ENCODE results near the gene SBNO2. TPM values are rescaled to one million over a fixed set of nuclear protein-coding genes. Genes with fewer than 3 reads are reported as not detected.

The SBNO2 gene
- total and polyA plus RNA-seq, 4 donors = 2.2 to 25.0 (median 15.0) TPM

DNA sequence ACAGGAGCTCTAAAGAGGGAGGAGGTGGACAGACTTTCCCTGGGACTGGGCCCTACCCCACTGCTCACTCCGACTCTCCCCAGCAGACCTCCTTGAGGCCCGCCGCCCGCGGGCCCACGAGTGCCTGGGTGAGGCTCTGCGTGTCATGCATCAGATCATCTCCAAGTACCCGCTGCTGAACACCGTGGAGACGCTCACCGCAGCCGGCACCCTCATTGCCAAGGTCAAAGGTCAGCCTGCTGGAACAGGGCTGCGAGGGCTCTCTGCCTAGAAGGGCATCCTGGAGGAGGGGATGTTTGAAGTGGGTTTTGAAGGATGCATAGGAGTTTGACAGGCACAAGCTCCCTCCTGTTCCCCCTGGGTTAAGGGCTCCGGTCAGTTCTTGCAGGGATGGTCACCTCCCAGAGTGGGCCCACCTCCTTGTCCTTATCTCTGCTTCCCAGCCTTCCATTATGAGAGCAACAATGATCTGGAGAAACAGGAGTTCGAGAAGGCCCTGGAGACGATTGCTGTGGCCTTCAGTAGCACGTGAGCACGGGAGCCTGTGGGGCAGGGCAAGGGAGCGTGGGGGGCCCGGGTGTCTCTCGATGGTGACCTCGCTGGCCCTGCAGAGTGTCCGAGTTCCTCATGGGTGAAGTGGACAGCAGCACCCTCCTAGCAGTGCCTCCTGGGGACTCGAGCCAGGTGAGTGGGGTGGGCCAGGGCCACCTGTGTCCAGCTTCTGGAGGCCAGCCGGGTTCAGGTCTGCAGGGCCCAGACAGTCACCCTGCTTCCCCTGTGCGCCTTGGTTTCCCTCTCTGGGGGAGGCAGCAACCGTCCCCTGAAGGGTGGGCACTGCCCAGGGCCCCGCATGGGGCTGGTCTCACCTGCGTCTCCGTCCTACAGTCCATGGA is 100.8 kb downstream of the SBNO2 start:
- Histone ChIP-seq H3K4me3 (ENCODE audit: low read depth in 1 of 3, low read length in 3 of 3) (no peak overlapping the region), H3K4me1 (ENCODE audit: control insufficient read depth in 4 of 4, insufficient read depth in 4 of 4, low read length in 3 of 4) (peaks cover 7 to 33% (median 16%) of the 10 kb centered on the region in 4 donors), H3K9me3 (ENCODE audit: control insufficient read depth in 4 of 4, low read length in 3 of 4) (no peaks in the 10 kb centered on the region), H3K27me3 (ENCODE audit: control insufficient read depth in 4 of 4, insufficient read depth in 4 of 4, low read length in 3 of 4) (peaks cover 0 to 7% (median 2%) of the 10 kb centered on the region in 4 donors), H3K27ac (ENCODE audit: low read depth in 1 of 2, low read length in 2 of 2) (no peak overlapping the region), H3K9ac (ENCODE audit: low read depth in 1 of 2, low read length in 2 of 2) (no peak overlapping the region), H3K36me3 (ENCODE audit: control insufficient read depth in 4 of 4, insufficient read depth in 3 of 4, low read depth in 1 of 4, low read length in 3 of 4) (peaks cover 0 to 1% (median 0%) of the 10 kb centered on the region in 4 donors)
- no peak for TF ChIP-seq RXRA (IDR thresholded peaks at IDR 0.05)
- no peak for TF ChIP-seq HNF4A (conservative IDR thresholded peaks at IDR 0.05)
- 84% methylated on average over 30 of the region's 30 CpGs for WGBS
- no peak for DNase-seq (ENCODE audit: low spot score)

DNA sequence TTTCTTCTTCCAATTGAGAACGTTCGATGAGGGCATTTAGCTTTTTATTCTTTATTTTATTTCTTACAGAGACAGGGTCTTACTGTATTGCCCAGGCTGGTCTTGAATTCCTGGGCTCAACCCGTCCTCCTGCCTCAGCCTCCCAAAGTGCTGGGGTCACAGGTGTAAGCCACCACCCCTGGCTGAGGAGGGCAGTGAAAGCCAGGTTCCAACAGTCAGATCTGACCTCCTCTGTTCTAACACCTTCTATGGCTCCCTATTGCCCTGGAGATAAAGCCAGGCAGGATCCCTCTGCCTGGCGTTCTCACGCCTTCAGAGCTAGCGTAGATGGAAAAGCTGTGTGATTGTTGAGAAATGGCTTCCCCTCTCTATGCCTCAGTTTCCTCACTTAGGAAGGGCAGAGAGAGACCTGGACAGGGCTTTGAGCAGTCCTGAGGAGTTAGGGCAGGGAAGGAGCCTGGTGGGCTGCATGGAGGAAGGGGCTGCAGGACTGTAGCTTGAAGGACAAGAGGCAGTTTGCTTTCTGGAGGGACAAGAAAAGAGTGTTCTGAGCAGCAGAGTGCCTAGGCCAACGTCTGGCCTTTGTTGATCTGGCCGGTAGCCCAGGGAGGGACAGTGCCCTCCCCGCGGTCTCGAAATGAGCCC is 101.6 kb downstream of the SBNO2 start:
- no peak for DNase-seq (ENCODE audit: low spot score)
- Histone ChIP-seq H3K4me3 (ENCODE audit: low read depth in 1 of 3, low read length in 3 of 3) (no peak overlapping the region), H3K36me3 (ENCODE audit: control insufficient read depth in 4 of 4, insufficient read depth in 3 of 4, low read depth in 1 of 4, low read length in 3 of 4) (peaks cover 0 to 1% (median 0%) of the 10 kb centered on the region in 4 donors), H3K9me3 (ENCODE audit: control insufficient read depth in 4 of 4, low read length in 3 of 4) (no peaks in the 10 kb centered on the region), H3K4me1 (ENCODE audit: control insufficient read depth in 4 of 4, insufficient read depth in 4 of 4, low read length in 3 of 4) (peaks cover 7 to 32% (median 16%) of the 10 kb centered on the region in 4 donors), H3K9ac (ENCODE audit: low read depth in 1 of 2, low read length in 2 of 2) (no peak overlapping the region), H3K27ac (ENCODE audit: low read depth in 1 of 2, low read length in 2 of 2) (no peak overlapping the region), H3K27me3 (ENCODE audit: control insufficient read depth in 4 of 4, insufficient read depth in 4 of 4, low read length in 3 of 4) (peaks cover 0 to 7% (median 2%) of the 10 kb centered on the region in 4 donors)
- 79% methylated on average over 11 of the region's 11 CpGs for WGBS
- no peak for TF ChIP-seq RAD21 (IDR thresholded peaks at IDR 0.05)
- no peak for TF ChIP-seq HNF4A (conservative IDR thresholded peaks at IDR 0.05)
- no peak for TF ChIP-seq YY1 (IDR thresholded peaks at IDR 0.05)
- TF ChIP-seq, protein P1, sequence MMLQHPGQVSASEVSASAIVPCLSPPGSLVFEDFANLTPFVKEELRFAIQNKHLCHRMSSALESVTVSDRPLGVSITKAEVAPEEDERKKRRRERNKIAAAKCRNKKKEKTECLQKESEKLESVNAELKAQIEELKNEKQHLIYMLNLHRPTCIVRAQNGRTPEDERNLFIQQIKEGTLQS (IDR thresholded peaks at IDR 0.05) = no peak

DNA sequence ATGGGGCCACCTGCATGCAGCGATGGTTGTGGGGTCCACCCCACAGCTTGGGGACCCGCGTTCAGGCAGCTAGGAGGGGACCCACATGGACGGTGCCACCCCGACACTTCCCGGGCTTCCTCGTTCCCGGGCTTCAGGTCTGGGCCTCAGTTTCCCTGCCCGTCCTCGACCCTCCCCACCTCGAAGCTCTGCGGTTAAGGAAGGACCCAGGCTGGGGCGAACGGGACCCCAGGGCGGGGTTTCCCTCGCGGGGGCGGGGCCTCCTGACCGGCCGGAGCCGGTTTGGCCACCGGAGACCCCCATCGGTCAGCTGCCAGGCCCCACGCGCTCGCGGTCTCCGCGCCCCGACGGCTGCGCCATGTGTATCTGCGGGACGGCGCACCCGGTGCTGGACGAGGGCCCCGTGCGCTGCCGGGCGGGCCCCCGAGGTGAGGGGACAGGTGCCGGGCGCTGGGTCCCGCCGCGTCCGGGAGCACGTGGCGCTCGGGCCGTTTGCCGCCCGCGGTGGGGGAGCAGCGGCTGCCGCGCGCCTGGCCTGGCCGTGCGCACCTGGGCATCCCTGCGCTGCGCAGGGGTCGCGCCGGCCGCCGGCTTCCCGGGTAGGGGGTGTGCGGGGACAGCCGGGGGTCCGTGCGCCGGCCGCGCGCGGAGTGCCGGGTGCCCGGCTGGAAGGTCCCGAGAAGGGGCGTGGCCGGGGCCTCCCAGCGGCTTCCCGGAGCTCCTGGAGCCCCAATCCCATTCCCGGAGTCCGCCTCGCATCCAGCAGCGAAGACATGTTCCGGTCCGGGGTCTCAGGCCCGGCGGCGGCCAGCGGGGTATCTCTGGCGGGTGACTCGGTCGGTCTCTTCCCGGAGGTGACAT is 102.9 kb downstream of the SBNO2 start:
- Histone ChIP-seq H3K27ac (ENCODE audit: low read depth in 1 of 2, low read length in 2 of 2) (no peak overlapping the region), H3K9me3 (ENCODE audit: control insufficient read depth in 4 of 4, low read length in 3 of 4) (no peaks in the 10 kb centered on the region), H3K36me3 (ENCODE audit: control insufficient read depth in 4 of 4, insufficient read depth in 3 of 4, low read depth in 1 of 4, low read length in 3 of 4) (peaks cover 0 to 1% (median 0%) of the 10 kb centered on the region in 4 donors), H3K9ac (ENCODE audit: low read depth in 1 of 2, low read length in 2 of 2) (no peak overlapping the region), H3K27me3 (ENCODE audit: control insufficient read depth in 4 of 4, insufficient read depth in 4 of 4, low read length in 3 of 4) (peaks cover 0 to 7% (median 2%) of the 10 kb centered on the region in 4 donors), H3K4me1 (ENCODE audit: control insufficient read depth in 4 of 4, insufficient read depth in 4 of 4, low read length in 3 of 4) (peaks cover 2 to 38% (median 14%) of the 10 kb centered on the region in 4 donors), H3K4me3 (ENCODE audit: low read depth in 1 of 3, low read length in 3 of 3) (no peak overlapping the region)
- WGBS = 27% methylated on average over 99 of the region's 99 CpGs
- TF ChIP-seq GABPA (IDR thresholded peaks at IDR 0.05 in 1 of 2, conservative IDR thresholded peaks at IDR 0.05 in 1 of 2) = no peak
- TF ChIP-seq FOXA2 (IDR thresholded peaks at IDR 0.05) = no peak
- TF ChIP-seq, protein P2, sequence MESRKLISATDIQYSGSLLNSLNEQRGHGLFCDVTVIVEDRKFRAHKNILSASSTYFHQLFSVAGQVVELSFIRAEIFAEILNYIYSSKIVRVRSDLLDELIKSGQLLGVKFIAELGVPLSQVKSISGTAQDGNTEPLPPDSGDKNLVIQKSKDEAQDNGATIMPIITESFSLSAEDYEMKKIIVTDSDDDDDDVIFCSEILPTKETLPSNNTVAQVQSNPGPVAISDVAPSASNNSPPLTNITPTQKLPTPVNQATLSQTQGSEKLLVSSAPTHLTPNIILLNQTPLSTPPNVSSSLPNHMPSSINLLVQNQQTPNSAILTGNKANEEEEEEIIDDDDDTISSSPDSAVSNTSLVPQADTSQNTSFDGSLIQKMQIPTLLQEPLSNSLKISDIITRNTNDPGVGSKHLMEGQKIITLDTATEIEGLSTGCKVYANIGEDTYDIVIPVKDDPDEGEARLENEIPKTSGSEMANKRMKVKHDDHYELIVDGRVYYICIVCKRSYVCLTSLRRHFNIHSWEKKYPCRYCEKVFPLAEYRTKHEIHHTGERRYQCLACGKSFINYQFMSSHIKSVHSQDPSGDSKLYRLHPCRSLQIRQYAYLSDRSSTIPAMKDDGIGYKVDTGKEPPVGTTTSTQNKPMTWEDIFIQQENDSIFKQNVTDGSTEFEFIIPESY (IDR thresholded peaks at IDR 0.05) = no peak
- no peak for TF ChIP-seq YY1 (IDR thresholded peaks at IDR 0.05)
- TF ChIP-seq RAD21 (IDR thresholded peaks at IDR 0.05) = no peak
- TF ChIP-seq, protein P3, sequence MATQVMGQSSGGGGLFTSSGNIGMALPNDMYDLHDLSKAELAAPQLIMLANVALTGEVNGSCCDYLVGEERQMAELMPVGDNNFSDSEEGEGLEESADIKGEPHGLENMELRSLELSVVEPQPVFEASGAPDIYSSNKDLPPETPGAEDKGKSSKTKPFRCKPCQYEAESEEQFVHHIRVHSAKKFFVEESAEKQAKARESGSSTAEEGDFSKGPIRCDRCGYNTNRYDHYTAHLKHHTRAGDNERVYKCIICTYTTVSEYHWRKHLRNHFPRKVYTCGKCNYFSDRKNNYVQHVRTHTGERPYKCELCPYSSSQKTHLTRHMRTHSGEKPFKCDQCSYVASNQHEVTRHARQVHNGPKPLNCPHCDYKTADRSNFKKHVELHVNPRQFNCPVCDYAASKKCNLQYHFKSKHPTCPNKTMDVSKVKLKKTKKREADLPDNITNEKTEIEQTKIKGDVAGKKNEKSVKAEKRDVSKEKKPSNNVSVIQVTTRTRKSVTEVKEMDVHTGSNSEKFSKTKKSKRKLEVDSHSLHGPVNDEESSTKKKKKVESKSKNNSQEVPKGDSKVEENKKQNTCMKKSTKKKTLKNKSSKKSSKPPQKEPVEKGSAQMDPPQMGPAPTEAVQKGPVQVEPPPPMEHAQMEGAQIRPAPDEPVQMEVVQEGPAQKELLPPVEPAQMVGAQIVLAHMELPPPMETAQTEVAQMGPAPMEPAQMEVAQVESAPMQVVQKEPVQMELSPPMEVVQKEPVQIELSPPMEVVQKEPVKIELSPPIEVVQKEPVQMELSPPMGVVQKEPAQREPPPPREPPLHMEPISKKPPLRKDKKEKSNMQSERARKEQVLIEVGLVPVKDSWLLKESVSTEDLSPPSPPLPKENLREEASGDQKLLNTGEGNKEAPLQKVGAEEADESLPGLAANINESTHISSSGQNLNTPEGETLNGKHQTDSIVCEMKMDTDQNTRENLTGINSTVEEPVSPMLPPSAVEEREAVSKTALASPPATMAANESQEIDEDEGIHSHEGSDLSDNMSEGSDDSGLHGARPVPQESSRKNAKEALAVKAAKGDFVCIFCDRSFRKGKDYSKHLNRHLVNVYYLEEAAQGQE (IDR thresholded peaks at IDR 0.05) = no peak
- TF ChIP-seq JUND (IDR thresholded peaks at IDR 0.05) = no peak
- TF ChIP-seq NR2F2 (IDR thresholded peaks at IDR 0.05) = no peak
- TF ChIP-seq, protein P1 (IDR thresholded peaks at IDR 0.05) = no peak
- TF ChIP-seq RXRA (IDR thresholded peaks at IDR 0.05) = no peak
- TF ChIP-seq TAF1 (conservative IDR thresholded peaks at IDR 0.05) = no peak
- TF ChIP-seq SP1 (IDR thresholded peaks at IDR 0.05) = no peak
- TF ChIP-seq FOXA1 (IDR thresholded peaks at IDR 0.05) = no peak
- TF ChIP-seq EGR1 (IDR thresholded peaks at IDR 0.05; ENCODE audit: low read depth in 2 of 2) = no peak
- no peak for DNase-seq (ENCODE audit: low spot score)

Data from liver (tissue), 9 donors.